ENCODE measurements around the gene SLC19A1. TPM values are rescaled to one million over a fixed set of nuclear protein-coding genes. Genes with fewer than 3 reads are reported as not detected.

The SLC19A1 gene
- total RNA-seq, 4 donors from 2014 or later, result 1.5 to 8.6 (median 5.3) TPM

DNA sequence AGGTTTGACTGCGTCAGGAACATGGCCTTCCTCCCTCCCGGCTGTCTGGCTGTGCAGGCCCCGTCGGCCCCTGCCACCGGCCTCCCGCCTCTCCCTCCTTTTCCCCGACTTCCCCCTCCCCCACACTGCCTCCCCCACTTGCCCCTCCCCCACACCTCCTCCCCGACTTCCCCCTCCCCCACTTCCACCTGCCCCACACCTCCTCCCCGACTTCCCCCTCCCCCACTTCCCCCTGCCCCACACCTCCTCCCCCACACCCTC is 52.6 kb downstream of the SLC19A1 start:
- Histone ChIP-seq H3K27me3 (no peaks in the 10 kb centered on the region), H3K9me3 (no peaks in the 10 kb centered on the region), H3K4me1 (no peaks in the 10 kb centered on the region), H3K4me3 (no peak overlapping the region), H3K36me3 (peaks cover 0 to 68% of the 10 kb centered on the region in 2 donors), H3K27ac (no peak overlapping the region)
- ATAC-seq, result no peak
- TF ChIP-seq, protein P1, sequence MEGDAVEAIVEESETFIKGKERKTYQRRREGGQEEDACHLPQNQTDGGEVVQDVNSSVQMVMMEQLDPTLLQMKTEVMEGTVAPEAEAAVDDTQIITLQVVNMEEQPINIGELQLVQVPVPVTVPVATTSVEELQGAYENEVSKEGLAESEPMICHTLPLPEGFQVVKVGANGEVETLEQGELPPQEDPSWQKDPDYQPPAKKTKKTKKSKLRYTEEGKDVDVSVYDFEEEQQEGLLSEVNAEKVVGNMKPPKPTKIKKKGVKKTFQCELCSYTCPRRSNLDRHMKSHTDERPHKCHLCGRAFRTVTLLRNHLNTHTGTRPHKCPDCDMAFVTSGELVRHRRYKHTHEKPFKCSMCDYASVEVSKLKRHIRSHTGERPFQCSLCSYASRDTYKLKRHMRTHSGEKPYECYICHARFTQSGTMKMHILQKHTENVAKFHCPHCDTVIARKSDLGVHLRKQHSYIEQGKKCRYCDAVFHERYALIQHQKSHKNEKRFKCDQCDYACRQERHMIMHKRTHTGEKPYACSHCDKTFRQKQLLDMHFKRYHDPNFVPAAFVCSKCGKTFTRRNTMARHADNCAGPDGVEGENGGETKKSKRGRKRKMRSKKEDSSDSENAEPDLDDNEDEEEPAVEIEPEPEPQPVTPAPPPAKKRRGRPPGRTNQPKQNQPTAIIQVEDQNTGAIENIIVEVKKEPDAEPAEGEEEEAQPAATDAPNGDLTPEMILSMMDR (IDR thresholded peaks at IDR 0.05), result no peak
- TF ChIP-seq EP300 (IDR thresholded peaks at IDR 0.05) (no peak), POLR2A (IDR thresholded peaks at IDR 0.05) (no peak), POLR2AphosphoS5 (IDR thresholded peaks at IDR 0.05) (no peak)
- 59 to 60% methylated on average over 5 to 6 of the region's 9 CpGs for WGBS, 2 donors (ENCODE audit: low coverage in 1 of 2)

DNA sequence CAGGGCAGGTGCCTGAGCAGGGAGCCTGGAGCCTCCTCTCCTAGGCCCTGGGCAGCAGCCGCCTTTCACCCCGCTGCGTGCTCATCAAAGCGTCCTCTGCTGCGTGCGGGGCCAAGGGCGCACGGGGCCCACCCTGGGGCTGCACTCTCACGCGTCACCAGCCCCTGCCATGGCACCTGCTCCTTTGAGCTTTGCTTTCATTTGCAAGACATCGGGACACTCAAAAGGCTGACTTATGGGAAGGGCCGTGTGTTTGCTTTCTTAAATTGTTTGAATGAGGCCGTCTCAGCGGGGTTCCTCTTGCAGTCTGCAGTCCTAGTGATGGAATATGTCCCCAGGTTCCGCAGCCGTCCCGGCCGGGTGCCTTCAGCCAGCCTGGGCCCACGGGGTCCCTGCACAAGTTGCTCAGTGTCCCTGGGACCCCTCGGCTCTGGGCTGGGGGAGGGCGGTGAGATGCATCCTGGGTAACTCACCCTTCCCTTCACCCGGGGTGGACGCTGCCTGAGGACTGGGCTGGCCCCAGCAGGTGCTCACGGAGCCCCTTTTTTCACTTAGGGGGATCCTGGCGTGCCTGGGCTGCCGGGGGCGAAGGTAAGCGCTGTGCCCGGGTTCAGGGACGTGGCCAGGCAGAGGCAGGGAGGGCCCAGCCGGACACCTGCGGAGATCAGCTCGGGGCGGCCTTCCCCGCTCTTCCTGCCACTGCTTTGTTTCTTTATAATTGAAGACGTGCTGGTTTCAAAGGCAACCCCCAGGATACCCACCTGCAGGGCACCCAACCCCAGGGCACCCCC is 53.1 kb downstream of the SLC19A1 start:
- H3K27me3 ChIP-seq, result no peaks in the 10 kb centered on the region
- H3K27ac ChIP-seq, result no peak overlapping the region
- no peaks in the 10 kb centered on the region for H3K4me1 ChIP-seq
- ATAC-seq, result no peak
- TF ChIP-seq, protein P1 (IDR thresholded peaks at IDR 0.05), result no peak
- TF ChIP-seq POLR2A (IDR thresholded peaks at IDR 0.05) (no peak), POLR2AphosphoS5 (IDR thresholded peaks at IDR 0.05) (no peak), EP300 (IDR thresholded peaks at IDR 0.05) (no peak)
- peaks cover 0 to 66% of the 10 kb centered on the region in 2 donors for H3K36me3 ChIP-seq
- 70 to 100% methylated on average over 2 of the region's 36 CpGs for WGBS, 2 donors (ENCODE audit: low coverage in 1 of 2)
- H3K9me3 ChIP-seq, result no peaks in the 10 kb centered on the region
- H3K4me3 ChIP-seq, result no peak overlapping the region

DNA sequence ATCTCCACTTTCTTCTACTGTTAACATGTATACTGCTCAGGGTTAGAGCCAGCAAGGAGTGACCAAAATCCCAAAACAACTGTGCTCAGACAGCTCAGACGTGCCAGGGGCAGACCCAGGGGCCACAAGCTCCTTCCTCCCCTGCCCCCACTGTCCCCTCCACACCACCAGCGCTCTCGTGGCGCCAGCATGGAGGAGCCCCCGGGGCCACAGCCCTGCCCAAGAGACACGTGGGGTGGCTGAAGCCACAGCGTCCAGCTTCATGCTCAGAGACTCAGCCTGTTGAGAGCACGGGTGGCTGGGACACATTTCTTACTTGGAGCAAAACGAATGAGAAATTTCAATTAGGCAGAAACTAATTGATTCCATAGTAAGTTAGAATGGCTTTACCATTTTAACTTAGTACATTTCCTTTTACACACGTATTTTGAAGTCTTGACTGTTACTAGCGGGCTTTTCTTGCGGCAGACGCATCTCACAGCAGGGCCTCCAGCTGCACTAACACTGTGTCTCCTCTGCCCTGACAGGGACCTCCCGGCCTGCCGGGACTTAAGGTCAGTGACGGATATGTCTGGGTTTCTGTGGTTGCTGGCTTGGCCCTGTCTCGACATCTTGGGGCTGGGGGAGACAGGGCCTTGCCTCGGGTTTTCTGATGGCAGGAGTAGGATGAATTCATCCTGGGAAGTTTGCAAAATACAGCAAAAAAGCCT is 54.2 kb downstream of the SLC19A1 start:
- Histone ChIP-seq H3K27ac (no peak overlapping the region), H3K27me3 (no peaks in the 10 kb centered on the region), H3K4me1 (no peaks in the 10 kb centered on the region), H3K9me3 (no peaks in the 10 kb centered on the region), H3K36me3 (peaks cover 0 to 66% of the 10 kb centered on the region in 2 donors), H3K4me3 (no peak overlapping the region)
- 50 to 87% methylated on average over 2 to 5 of the region's 18 CpGs for WGBS, 2 donors (ENCODE audit: low coverage in 1 of 2)
- no peak for TF ChIP-seq POLR2AphosphoS5 (IDR thresholded peaks at IDR 0.05)
- no peak for TF ChIP-seq POLR2A (IDR thresholded peaks at IDR 0.05)
- TF ChIP-seq EP300 (IDR thresholded peaks at IDR 0.05), result no peak
- TF ChIP-seq, protein P1 (IDR thresholded peaks at IDR 0.05), result no peak
- ATAC-seq, result no peak

DNA sequence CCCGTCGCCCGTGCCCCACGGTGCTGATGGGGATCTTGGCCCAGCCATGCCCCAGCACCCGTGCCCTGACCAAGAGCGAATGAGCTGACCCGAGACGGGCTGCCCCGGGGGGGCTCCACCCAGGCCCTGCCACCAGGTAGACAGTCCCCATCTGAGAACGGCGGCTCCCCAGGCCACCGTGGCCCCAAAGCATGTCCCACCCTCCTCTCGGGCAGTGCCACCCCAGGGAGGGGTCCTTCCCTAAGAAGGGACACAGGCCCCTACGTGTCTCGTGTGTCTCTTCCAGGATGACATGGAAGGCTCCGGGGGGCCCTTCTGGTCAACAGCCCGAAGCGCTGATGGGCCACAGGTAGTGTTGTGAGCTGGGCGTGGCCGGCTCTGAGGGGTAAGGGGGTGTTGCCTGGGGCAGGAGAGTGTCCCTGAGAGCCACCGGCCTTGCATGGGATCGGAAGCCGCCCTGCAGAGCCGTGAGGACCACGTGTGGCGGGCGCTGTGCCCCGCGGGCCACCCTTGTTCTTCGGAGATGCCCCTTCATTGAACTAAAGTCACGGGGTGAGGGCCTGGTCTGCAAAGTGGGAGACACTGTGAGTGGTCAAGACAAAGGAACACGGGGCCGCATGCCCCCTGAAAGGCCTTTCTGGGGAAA is 55.0 kb downstream of the SLC19A1 start:
- WGBS, 2 donors (ENCODE audit: low coverage in 1 of 2), result 87 to 97% methylated on average over 3 to 7 of the region's 33 CpGs
- H3K4me1 ChIP-seq, result no peaks in the 10 kb centered on the region
- no peaks in the 10 kb centered on the region for H3K27me3 ChIP-seq
- H3K27ac ChIP-seq, result no peak overlapping the region
- no peak for TF ChIP-seq POLR2AphosphoS5 (IDR thresholded peaks at IDR 0.05)
- no peak for TF ChIP-seq EP300 (IDR thresholded peaks at IDR 0.05)
- TF ChIP-seq, protein P1 (IDR thresholded peaks at IDR 0.05), result no peak
- no peak for TF ChIP-seq POLR2A (IDR thresholded peaks at IDR 0.05)
- H3K36me3 ChIP-seq, result peaks cover 0 to 66% of the 10 kb centered on the region in 2 donors
- H3K9me3 ChIP-seq, result no peaks in the 10 kb centered on the region
- H3K4me3 ChIP-seq, result no peak overlapping the region
- ATAC-seq, result no peak
